GM21825 (cell line): ENCODE data around the gene MAPK12.

Experiments used
- ATAC-seq: cut with Tn5 transposase; IDR thresholded peaks from one replicate; pipeline ENCODE4 v1.9.1; 2021; ENCODE audit warnings: mild to moderate bottlenecking, moderate library complexity; ENCODE audit not compliant: unreplicated experiment

Gene MAPK12

DNA sequence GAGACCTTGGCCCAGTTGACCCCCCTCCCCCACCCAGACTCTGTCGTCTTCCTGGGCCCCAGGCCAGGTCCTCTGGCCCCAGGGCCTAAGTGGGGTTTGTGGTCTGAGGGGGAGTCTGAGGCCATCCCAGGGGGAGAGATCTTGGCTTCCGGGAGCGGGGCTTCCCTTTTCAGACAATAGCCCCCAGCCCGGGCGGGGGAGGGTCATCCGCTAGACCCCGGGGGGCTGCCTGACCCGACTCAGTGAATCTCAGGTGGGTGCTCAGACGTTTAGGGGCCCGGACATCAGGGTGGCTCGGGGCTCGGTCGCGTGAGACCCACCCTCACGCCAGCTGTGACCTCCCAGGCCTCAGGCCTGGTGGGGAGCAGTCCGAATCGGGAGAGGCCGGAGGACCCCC is 8.1 kb upstream of the MAPK12 start:
- ATAC-seq, result no peak

DNA sequence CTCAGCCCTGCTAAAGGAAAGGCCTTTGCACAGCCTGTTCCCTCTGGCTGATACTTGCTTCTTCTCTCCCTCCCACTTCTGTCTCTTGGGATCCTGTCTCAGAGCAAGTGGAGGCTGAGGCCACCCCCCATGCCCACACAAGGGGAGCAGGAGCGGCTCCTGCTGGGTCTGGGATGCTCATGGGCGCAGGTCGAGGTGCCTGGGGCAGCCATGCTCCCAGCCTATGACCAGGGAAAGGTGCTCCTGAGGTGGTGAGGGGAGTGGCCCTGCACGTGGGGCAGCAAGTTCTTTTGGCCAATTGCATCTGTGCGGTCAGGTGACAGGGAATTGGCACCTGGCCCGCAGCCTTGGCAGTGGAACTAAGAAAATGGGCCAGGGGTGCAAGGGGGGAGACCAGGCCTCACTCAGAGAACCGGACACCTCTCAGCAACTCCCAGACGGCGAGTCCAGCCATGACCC is 7.2 kb upstream of the MAPK12 start:
- ATAC-seq, result no peak

DNA sequence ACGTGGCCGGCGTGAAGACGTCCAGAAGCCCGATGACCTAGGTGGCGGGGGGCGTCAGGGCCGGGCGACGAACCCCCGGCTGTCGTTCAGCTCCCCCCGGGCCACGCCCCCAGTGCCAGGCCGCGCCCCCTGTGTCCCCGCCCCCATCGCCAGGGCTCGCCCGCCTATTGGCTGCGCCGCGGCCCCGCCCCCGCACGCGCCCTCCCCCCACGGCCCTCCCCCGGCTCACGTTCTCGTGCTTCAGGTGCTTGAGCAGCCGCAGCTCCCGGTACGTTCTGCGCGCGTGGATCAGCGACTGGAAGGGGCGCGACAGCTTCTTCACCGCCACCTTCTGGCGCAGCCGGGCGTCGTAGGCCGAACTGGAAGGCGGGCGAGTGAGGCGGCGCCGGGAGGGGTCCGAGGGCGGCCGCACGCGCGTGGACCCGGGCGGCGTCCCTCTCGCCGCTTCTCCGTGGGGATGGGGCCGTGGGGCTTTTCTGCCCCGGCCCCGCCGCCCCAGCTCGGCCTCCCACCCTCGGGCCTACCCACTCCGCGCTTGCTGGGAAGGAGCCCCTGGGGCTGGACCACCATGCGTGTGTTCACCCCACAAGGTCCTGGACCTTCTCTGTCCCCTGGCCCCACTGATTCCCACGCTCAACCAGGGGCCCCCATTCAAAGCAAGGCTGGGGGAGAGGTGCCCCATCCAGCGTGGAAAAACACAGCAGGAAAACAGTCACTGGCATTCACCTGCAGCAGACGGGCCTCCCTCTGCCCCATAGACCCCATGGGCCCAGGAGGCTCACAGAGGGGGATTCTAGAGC is 6.3 kb upstream of the MAPK12 start:
- ATAC-seq, result no peak

DNA sequence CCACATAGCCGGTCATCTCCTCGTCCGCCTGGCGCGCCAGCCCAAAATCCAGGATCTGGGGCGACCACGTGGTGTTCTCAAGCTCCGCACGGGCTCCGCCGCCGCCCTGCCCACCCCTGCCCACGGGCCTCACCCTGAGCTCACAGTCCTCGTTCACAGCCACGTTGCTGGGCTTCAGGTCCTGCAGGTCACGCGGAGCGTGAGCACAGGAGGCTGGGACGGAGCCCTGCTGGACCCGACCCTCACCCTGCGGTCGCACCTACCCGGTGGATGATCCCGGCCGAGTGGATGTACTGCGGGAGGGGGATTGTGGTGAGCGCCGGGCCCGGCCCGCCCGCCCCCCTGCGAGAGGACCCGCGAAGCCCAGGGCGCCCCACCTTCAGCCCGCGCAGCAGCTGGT is 5.5 kb upstream of the MAPK12 start:
- no peak for ATAC-seq

DNA sequence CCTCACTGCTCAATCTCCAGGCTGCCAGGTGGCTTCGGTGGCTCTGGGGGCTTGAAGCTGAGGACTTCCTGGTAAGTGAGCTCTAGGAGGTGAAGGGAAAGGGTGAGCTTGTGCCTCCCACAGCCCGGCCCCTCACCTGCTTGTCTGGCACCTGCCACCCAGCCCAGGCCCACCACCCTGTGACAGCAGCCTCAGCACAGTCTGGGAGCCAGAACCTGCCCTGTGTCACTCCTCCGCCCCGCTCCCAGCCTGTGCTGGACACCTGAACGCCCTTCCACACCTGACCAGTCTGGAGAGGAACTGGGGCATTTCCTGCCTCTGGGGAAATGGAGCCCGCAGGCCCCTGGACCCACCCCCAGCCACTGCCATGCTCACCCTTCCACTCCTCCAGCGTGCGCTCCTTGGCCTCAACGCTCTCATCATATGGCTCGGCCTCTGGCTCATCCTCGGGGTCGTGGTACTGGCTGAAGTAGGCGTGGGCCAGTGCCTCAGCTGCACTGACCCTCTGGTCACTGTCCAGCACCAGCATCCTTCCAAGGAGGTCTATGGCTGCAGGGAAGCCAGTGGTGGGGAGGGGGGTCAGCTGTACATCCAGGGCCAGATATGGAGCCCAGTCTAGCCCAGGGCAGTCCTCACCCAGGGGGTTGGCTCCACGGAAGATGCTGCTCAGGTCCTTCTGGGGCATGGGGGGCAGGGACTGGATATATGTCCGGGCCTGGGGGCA is 3.6 kb upstream of the MAPK12 start:
- no peak for ATAC-seq

DNA sequence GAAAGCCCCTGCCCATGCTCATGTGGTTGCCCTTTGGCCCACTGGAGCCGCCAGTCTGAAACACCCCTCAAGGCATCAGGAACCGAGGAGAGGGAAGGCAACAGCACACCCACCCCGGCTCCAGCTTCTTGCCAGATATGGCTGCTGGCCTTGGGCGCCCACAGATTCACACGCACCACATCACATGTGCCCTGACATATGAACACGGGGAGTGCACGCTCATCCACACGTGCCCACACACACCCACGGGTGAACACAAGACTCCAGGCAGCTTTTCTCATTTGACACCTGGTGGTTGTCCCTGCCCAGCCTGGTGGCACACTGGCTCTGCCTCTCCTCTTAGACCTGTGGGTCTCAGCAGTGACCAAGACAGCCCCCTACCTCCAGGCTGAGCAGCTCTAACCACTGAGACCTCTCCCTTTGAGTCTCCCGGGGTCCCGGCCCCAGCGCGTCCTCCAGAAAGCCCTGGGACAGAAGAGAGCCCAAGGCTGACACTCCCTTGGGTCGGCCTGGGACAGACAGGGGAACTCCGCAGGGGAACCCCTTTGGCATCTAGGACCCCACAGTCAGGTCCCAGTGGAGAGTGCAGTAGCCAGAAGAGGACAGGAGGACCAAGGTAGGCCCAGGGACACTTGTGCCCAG is 2.7 kb upstream of the MAPK12 start:
- ATAC-seq, result no peak

DNA sequence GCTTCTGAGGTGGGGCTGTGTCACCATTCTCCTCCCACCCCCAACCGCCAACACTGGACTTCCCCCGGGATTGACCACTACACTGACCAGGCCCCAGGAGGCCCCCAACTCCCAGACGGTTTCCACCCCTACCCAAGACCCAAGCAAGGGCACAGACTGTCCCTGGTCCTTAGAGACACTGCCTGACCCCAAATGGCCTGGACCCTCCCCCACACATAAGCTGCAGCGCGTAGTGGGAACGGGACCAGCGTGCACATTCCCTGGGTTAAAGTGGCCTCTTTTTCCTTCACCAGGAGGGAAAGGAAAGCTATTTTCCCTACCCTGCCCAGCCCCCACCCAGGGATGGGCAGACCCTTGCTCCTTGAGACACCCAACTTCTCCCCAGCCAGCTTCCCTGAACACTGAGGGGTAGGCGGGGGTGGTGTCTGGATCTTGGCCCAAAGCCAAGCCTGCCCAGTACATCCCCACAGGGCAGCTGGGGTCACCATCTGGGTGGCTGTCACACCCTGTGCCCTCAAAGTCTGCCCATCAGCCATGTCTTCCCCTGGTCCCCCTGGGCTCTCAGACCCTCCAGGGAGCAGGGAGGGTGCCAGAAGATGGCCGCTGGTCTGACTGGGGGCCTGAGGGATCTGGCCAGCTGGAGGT is 1.6 kb upstream of the MAPK12 start:
- no peak for ATAC-seq

DNA sequence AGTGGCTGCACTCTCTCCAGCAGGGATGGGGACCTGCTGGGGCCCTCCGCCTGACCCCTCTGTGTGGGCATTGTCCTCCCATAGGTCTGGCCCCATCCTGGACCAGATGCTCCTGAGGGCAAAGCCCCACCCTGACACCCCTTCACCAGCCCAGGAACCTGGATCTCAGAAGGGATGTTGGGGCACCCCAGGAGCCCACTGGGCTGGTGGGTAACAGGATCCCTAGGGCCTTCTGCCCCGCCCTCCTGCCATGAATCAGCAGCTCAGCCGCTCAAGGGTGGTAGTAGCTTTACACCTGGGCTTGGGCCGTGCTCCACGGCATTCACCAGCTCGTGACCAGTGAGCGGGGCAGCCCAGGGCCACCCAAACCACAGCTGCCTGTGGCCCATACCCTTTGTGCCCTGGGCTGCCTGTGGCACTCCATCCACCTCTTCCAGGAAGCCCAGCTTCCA is 1.0 kb upstream of the MAPK12 start:
- ATAC-seq, result no peak

DNA sequence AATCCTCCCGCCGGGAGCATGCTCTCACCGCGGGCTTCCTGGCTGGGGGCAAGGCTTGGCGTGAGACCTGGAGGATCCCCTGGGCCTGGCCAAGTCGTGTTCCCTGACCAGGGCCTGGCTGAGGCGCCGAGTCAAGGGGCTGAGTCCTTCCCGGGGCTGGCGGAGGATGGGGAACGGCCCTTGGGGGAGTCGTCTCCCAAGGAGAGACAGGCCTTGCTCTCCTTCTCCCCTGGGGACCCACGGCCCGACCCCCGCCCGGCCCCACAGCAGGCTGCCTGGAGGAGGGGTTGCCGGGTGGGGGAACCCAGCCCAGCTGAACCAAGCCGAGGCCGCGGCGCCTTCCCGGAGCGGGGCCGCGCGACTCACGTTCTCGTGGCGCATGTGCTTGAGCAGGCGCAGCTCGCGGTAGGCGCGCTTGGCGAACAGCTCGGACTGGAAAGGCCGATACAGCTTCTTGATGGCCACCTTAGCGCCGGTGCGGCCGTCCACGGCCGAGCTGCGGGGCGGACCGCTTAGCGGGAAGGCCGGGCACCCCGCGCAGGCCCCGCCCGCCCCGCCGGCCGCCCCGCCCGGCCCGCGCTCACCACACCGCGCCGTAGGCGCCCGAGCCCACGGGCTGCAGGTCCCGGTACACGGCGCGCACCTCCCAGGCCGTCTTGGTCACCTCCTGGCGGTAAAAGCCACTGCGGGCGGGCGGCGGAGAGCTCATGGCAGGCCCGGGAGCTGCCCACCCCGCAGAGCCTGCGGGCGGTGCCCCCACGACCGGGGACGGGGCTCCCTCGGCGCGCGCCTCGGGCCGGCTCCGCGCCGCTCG is 475 bp downstream of the MAPK12 start:
- no peak for ATAC-seq

DNA sequence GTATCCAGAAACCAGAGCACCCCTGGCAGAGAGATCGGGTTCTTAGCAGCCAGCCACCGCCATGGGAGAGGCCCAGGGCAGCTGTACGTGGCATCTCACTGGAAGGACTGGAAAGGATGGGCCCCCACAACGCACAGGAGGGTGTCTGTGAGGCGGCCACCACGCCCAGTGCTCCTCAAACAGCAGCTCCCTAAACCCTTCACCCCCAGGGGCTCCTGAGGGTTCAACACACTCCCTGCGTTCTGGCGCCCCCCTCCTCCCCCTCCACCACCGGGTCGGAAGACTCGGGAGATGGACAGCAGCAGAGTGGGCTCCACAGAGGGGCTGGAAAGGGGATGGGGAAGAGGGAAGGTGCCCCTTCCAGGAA is 1.1 kb downstream of the MAPK12 start:
- no peak for ATAC-seq

DNA sequence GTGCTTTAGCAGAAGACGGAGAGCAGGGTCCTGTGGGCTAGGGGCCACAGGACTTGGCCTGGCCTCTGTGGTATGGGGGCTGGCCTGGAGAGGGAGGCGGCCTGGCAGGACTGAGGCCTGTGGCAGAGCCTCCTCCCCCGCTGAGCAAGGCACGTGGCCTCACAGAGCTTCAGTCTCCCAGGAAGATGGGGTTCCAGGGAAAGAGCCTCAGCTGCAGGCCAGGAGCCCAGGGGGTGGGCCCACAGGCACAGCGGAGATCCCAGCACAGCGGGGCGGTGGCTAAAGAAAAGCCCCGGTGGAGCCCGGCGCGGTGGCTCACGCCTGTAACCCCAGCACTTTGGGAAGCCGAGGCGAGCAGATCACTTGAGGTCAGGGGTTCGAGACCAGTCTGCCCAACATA is 2.2 kb downstream of the MAPK12 start:
- no peak for ATAC-seq

DNA sequence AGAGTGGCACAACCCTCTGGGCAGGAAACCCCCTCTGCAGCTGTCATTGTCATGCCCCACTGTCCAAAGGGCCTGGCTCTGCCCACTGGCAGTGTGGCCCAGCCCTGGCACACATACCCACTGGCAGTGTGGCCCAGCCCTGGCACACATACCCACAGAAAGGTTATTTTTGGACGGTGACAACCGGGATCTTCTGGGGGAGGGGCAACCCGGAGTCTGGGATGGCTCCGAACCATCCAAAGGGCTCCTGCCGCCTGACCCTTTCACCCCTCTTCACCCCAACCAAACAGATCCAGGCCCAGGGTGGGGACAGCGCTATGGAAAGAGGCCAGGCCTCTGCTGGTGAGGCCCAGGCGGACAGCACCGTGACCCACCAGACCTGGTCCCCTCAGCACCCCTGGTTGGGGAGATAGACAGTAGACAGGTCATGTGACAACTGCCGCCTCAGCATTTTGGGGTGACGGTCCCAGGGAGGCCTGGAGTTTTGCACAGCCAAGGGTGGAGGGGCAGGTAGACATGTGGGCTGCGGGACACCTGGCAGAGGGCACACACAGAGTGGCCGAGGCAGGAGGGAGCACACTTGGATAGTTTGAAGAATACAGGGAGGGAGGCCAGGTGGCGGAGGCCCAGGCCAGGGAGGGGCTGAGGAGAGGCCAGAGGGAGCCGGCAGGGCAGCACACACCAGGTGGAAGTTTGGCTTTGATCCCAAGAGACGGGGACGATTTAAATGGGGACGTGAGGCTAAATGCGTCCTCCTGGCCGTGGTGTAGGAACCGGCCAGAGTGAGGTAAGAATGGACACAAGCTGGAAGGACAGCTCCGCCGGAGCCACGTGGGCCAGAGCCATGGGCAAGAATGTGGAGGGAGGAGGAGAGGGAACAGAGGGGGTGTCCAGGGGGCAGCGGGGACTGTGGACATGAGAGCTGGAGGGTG is 2.9 kb downstream of the MAPK12 start:
- ATAC-seq, result no peak

DNA sequence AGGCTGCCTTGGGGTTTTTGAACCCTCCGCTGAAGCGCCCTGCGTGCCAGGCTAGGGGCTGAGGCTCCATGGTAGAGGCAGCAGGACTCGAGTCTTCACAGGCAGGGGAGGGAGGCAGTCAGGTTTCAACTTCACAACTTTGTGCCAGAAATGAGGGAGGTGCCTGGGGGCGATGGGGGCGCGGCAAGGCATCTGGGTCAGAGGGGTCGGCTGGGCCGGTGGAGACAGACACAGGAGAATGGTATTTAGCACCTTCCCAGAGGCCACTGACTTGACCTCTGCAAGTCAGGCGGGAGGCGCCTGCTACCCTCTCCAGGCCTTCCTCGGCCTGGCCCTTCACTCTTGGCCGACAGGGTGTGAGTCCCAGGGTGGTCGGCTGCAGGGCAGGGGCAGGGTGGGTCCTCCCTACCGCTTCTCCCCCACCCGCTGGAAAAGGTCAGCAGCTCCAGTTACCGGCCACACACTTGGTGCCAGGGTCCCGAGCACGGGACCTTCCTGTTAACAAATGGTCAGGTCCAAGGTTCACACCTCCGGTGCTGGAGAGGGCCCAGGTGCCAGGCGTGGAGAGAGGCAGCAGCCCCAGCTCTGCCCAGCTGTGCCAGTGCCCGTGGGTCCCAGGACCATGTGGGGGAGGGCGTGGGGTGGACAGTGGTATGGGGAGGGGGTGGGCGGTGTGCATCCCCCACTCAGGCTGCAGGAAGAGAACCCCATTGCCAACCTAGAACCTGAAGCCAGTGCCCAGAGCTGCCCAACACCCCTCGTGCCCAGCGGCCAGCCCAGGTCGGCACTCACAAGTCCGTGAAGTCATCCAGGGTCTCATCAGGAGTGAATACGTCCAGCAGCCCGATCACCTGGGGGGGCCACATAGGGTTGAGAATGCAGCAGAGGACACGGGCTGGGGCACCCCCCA is 3.8 kb downstream of the MAPK12 start:
- no peak for ATAC-seq

DNA sequence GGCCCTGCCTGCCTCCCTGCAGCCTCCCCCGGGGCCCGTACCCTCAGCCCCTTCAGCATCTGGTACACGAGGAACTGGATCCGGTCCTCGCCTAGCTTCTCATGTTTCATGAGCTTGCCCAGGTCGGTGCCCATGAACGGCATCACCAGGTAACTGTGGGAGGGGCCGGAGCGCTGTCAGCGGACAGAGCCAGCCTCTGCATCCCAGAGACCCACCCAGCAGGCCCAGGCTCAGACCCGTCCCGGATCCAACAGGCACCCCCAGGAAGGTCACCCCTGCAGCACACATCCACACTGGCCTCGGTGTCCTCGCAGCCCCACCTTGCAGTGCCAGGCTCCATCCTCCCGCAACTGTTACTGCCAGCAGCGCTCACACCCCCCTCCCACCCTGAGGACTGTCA is 4.4 kb downstream of the MAPK12 start:
- no peak for ATAC-seq

DNA sequence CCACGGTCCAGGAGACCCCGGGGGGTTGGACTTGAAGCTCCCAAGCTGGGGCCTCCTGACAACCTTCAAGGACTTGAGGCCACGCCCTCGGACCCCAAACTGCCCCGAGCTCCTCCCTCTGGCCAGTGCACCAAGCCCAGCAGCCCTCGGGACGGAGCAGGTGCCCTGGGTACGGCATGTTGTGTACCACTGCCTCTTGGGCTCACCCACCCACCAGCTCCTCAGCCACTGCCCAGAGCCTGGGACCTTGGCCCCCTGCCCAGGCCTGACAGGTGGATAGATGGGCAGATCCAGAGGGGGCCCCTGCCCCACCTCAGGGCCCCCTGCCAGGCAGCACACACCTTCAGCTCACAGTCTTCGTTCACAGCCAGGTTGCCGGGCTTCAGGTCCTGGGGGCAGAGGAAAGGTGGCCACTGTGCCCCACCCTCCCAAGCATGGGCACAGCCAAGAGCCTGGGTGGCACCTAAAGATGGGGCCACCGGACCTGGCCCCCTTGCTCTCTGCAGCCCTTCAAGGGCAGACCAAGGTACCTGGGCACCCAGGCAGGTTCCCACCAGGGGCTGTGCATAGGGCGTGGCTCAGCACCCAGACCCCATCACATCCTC is 5.1 kb downstream of the MAPK12 start:
- ATAC-seq, result no peak

DNA sequence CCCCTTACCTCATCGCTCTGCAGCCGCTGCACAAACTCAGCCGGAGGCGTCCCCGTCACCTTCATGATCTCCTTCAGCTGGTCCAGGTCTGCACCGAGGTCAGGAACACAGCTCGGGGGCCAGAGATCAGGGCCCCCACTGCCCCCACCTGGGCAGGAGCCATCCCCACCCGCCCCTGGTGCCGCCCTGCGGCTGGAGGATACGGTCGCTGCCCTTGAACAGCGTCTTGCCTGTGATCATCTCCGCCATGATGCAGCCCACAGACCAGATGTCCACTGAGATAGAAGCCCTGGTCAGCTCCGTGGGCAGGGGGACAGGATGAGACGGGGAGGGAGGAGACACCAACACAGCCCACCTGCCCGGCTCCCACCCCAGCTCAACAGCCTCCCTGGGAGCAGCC is 5.9 kb downstream of the MAPK12 start:
- ATAC-seq, result no peak

DNA sequence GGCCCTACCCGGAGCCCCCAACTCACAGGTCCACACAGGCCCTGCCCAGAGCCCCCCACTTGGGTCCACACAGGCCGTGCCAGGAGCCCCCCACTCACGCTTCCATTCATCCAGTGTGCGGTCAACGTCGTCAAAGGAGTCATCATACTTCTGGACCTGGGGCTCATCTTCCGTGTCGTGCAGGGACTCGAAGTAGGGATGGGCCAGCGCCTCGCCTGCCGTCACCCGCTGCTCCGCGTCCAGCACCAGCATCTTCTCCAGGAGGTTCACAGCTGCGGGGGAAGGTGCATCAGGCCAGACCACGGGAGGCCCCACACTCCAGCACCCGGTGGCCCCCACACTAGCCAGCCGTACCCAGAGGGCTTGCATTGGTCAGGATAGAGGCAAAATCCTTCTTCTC is 6.4 kb downstream of the MAPK12 start:
- ATAC-seq, result no peak

DNA sequence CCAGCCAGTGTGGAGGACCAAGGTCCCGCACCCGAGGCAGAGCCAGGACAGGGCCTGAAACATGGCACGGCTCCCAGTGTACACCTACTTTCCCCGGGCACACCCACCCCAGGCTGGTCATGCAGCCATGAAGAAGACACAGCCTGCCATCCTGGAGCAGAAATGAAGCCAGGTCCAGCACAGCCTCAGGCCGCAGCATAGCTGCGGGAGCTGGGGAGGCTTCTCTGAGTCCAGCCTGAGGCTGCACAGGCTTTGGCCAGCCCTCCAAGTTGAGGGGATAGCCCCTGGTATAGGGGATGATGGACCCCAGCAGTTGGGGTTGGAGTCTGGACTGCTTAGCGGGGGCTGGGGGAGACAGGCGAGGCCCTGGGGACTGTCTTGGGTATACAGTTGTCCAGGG is 7.5 kb downstream of the MAPK12 start:
- ATAC-seq, result no peak
